HFFc6 (cell line): ENCODE results near the gene PATJ. TPM values are rescaled to one million over a fixed set of nuclear protein-coding genes. Genes with fewer than 3 reads are reported as not detected.

Source experiments
- DNase-seq: peaks from one replicate; pipeline ENCODE4 v3.0.0-alpha.2; 2018
- H3K27ac Mint-ChIP-seq: 2 replicates; pipeline ENCODE4 v1.8.0; 2020; ENCODE audit warnings: mild to moderate bottlenecking, mixed read lengths
- H3K27me3 Mint-ChIP-seq: 2 replicates; pipeline ENCODE4 v1.8.0; 2021; ENCODE audit warnings: mild to moderate bottlenecking, moderate library complexity, mixed read lengths; ENCODE audit not compliant: insufficient read depth
- H3K36me3 Mint-ChIP-seq: 2 replicates; pipeline ENCODE4 v1.8.0; 2021; ENCODE audit warnings: low read depth, mixed read lengths
- H3K4me1 Mint-ChIP-seq: 2 replicates; pipeline ENCODE4 v1.8.0; 2020; ENCODE audit warnings: low read depth, mixed read lengths
- H3K4me3 Mint-ChIP-seq: 2 replicates; pipeline ENCODE4 v1.8.0; 2020; ENCODE audit warnings: mild to moderate bottlenecking, moderate library complexity, mixed read lengths
- H3K9me3 Mint-ChIP-seq: 2 replicates; pipeline ENCODE4 v1.8.0; 2020; ENCODE audit warnings: mild to moderate bottlenecking, mixed read lengths
- CTCF ChIP-seq: fragments of 200-600 bp; sonication (generic); IDR thresholded peaks from 2 replicates; pipeline ENCODE4 v1.5.0; 2021; ENCODE audit warnings: antibody characterized with exemption, mild to moderate bottlenecking
- total RNA-seq, 6 experiments: library from RNA; stranded (reverse); fragmentation: NEBNext Ultra II Directional; extraction: Animal tissue kit (Norgen Biotek cat#: 25700); gene quantifications; 2 replicates in 1 of 6; 3 replicates in 5 of 6; pipeline ENCODE4 v1.2.3, GENCODE V29; 2021

The PATJ gene
- total RNA-seq, 6 experiments from 2014 or later, result 4.7 to 8.0 (median 5.7) TPM

DNA sequence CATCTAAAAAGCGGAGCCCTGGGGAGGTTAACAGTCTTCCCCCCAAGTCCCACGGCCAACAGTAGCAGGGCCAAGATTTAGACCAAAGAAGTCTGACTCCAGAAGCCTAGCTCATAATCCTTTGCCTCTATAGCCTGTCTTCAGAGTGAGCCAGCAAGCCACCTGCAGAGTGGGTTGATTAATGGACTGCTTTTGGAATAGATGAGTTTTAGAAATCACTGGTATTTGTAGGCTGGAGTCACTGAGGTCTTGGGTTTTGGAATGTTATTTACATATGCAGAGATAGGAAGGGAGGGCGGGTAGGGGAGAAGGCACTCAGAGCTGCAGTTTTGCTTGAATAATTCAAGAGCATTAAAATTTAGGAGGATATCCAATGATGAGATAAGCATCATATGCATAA is 361.6 kb downstream of the PATJ start:
- Mint-ChIP-seq H3K27me3 (peaks cover 2% of the 10 kb centered on the region; the same call in 1 of the 2 replicates), H3K36me3 (no peaks in the 10 kb centered on the region; the same call in 1 of the 2 replicates), H3K4me1 (no peaks in the 10 kb centered on the region), H3K9me3 (peaks cover 5% of the 10 kb centered on the region; the same call in 1 of the 2 replicates), H3K27ac (no peak overlapping the region), H3K4me3 (no peak overlapping the region)
- no peak for DNase-seq
- TF ChIP-seq CTCF, result no peak

DNA sequence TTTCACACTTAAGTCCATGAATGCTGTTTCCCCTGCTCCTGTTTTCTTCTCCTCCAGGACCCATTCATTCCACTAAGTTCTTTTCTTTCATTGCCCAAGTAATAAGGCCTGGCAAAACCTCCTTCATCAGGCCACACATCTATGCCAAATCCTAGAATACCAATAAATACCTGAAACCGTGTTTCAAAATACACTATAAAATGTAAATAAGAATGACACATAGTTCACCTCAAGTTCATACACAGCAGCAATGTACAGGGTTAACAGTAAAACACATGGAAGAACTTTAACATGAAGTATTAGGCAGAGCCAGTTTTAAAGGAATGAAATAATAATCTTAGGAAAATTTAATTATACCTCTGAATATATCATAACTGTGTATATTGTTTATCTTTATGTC is 365.6 kb downstream of the PATJ start:
- no peak for TF ChIP-seq CTCF
- Mint-ChIP-seq H3K9me3 (no peaks in the 10 kb centered on the region; the same call in 1 of the 2 replicates), H3K27ac (no peak overlapping the region), H3K4me1 (no peaks in the 10 kb centered on the region), H3K36me3 (no peaks in the 10 kb centered on the region; the same call in 1 of the 2 replicates), H3K27me3 (peaks cover 2% of the 10 kb centered on the region; the same call in 1 of the 2 replicates), H3K4me3 (no peak overlapping the region)
- DNase-seq, result no peak

GRCh38 chr1:62109124-62109523 is 366.8 kb downstream of the PATJ start:
- no peak overlapping the region for H3K27ac Mint-ChIP-seq
- TF ChIP-seq CTCF, result no peak
- no peak for DNase-seq
- H3K4me3 Mint-ChIP-seq, result no peak overlapping the region
- H3K9me3 Mint-ChIP-seq, result no peaks in the 10 kb centered on the region; the same call in 1 of the 2 replicates
- no peaks in the 10 kb centered on the region for H3K4me1 Mint-ChIP-seq
- H3K27me3 Mint-ChIP-seq, result peaks cover 2% of the 10 kb centered on the region; the same call in 1 of the 2 replicates
- no peaks in the 10 kb centered on the region; the same call in 1 of the 2 replicates for H3K36me3 Mint-ChIP-seq

GRCh38 chr1:62110198-62110817 is 368.0 kb downstream of the PATJ start:
- Mint-ChIP-seq H3K27ac (no peak overlapping the region), H3K36me3 (no peaks in the 10 kb centered on the region; the same call in 1 of the 2 replicates), H3K27me3 (peaks cover 2% of the 10 kb centered on the region; the same call in 1 of the 2 replicates), H3K9me3 (no peaks in the 10 kb centered on the region; the same call in 1 of the 2 replicates), H3K4me3 (no peak overlapping the region), H3K4me1 (no peaks in the 10 kb centered on the region)
- DNase-seq, result no peak
- TF ChIP-seq CTCF, result no peak

- Mint-ChIP-seq H3K4me1 (no peaks in the 10 kb centered on the region), H3K36me3 (no peaks in the 10 kb centered on the region), H3K4me3 (no peak overlapping the region), H3K27me3 (no peaks in the 10 kb centered on the region), H3K27ac (no peak overlapping the region), H3K9me3 (no peaks in the 10 kb centered on the region; the same call in 1 of the 2 replicates)
- no peak for TF ChIP-seq CTCF
- no peak for DNase-seq
Observed at GRCh38 chr1:62111084-62111483, 368.8 kb downstream of the PATJ start.
